Fibroblast of skin of left quadriceps (primary cell): Measurements from ENCODE around the gene DNAH11.
"Not testable (repeated sequence)": the region's sequence is repeated elsewhere in the genome, so short reads cannot be mapped to it uniquely, and the experiment has no call there.

ENCODE experiments used
- DNase-seq, 2 experiments: peaks; one replicate each; pipeline ENCODE4 v3.0.0-alpha.2; 2013; ENCODE audit warnings: low read depth in 2 of 2

DNAH11 gene

GRCh38 chr7:21708096-21708495 is 165.3 kb downstream of the DNAH11 start:
- DNase-seq = no peak

GRCh38 chr7:21717323-21717722 is 174.5 kb downstream of the DNAH11 start:
- DNase-seq = no peak

GRCh38 chr7:21718391-21718790 is 175.6 kb downstream of the DNAH11 start:
- DNase-seq = no peak

- DNase-seq = no peak
Measured at GRCh38 chr7:21719846-21720245, 177.0 kb downstream of the DNAH11 start.

GRCh38 chr7:21722371-21722770 is 179.5 kb downstream of the DNAH11 start:
- no peak for DNase-seq

- no peak for DNase-seq
Measured at GRCh38 chr7:21724562-21724961, 181.7 kb downstream of the DNAH11 start.

- DNase-seq = no peak
Measured at GRCh38 chr7:21730399-21730798, 187.6 kb downstream of the DNAH11 start.

GRCh38 chr7:21731977-21732376 is 189.1 kb downstream of the DNAH11 start:
- DNase-seq = no peak

- DNase-seq = not testable (repeated sequence)
Measured at GRCh38 chr7:21732956-21733355, 190.1 kb downstream of the DNAH11 start.

GRCh38 chr7:21733837-21734236 is 191.0 kb downstream of the DNAH11 start:
- no peak for DNase-seq

- DNase-seq = no peak
Measured at GRCh38 chr7:21743493-21743892, 200.7 kb downstream of the DNAH11 start.

- DNase-seq = no peak
Measured at GRCh38 chr7:21746949-21747348, 204.1 kb downstream of the DNAH11 start.

- no peak for DNase-seq
Measured at GRCh38 chr7:21747806-21748205, 205.0 kb downstream of the DNAH11 start.

- no peak for DNase-seq
Measured at GRCh38 chr7:21749378-21749777, 206.5 kb downstream of the DNAH11 start.

GRCh38 chr7:21753071-21753470 is 210.2 kb downstream of the DNAH11 start:
- no peak for DNase-seq

- DNase-seq = no peak
Measured at GRCh38 chr7:21754963-21755362, 212.1 kb downstream of the DNAH11 start.

GRCh38 chr7:21757537-21758282 is 214.9 kb downstream of the DNAH11 start:
- DNase-seq = no peak

- DNase-seq = no peak
Measured at GRCh38 chr7:21758286-21758685, 215.4 kb downstream of the DNAH11 start.

- DNase-seq = no peak
Measured at GRCh38 chr7:21762469-21762868, 219.6 kb downstream of the DNAH11 start.

GRCh38 chr7:21763818-21764217 is 221.0 kb downstream of the DNAH11 start:
- DNase-seq = no peak

- DNase-seq = no peak
Measured at GRCh38 chr7:21766218-21766617, 223.4 kb downstream of the DNAH11 start.

GRCh38 chr7:21767300-21767900 is 224.6 kb downstream of the DNAH11 start:
- DNase-seq = peak in 1 of 2 experiments; percentile 0

GRCh38 chr7:21768279-21768678 is 225.4 kb downstream of the DNAH11 start:
- DNase-seq = no peak

GRCh38 chr7:21771266-21771665 is 228.4 kb downstream of the DNAH11 start:
- DNase-seq = no peak
